Caco-2 (cell line): ENCODE measurements around the gene ABI3. TPM values are rescaled to one million over a fixed set of nuclear protein-coding genes. Genes with fewer than 3 reads are reported as not detected.

Experiments
- BruUV-seq: library from RNA; stranded (reverse); fragments of 400-500 nt; replicated peaks from 2 replicates; lab custom pipeline; 2021; lab: Mats Ljungman, UMichigan
- CTCF ChIA-PET: fragments of 300-600 bp; sonication (Branson Sonifier 250); formaldehyde crosslinking; loops from one replicate; lab custom pipeline; 2022; ENCODE audit warnings: antibody characterized with exemption; lab: Charles Lee
- POLR2A ChIA-PET: fragments of 300-600 bp; sonication (Branson Sonifier 250); formaldehyde crosslinking; loops from one replicate; lab custom pipeline; 2022; ENCODE audit warnings: antibody characterized with exemption; lab: Charles Lee
- DNase-seq, 2 experiments: peaks; one replicate each; pipeline versions ENCODE4 v3.0.0 to v3.0.0-alpha.2; 2020 to 2022
- H3K27me3 ChIP-seq: replicated peaks from 2 replicates; pipeline ENCODE4 v1.6.0; 2011; ENCODE audit warnings: low read length; ENCODE audit not compliant: control insufficient read depth, insufficient read depth
- H3K36me3 ChIP-seq: 2 replicates; pipeline ENCODE4 v1.5.1; 2011; ENCODE audit warnings: low read length; ENCODE audit not compliant: control insufficient read depth, insufficient read depth
- H3K4me1 ChIP-seq: fragments of 250-450 bp; sonication (Bioruptor Pico); 2 replicates; pipeline ENCODE4 v1.5.1; 2020; ENCODE audit warnings: mild to moderate bottlenecking
- H3K4me3 ChIP-seq: 2 replicates; pipeline ENCODE4 v1.5.1; 2011; ENCODE audit warnings: low read depth, mild to moderate bottlenecking, control low read depth, low read length
- H3K9me3 ChIP-seq: fragments of 250-450 bp; sonication (Bioruptor Pico); 2 replicates; pipeline ENCODE4 v1.5.1; 2020; ENCODE audit warnings: mild to moderate bottlenecking, moderate library complexity
- H3K27ac Mint-ChIP-seq: one replicate; pipeline ENCODE4 v1.8.0; 2022; ENCODE audit warnings: mixed read lengths; ENCODE audit not compliant: unreplicated experiment
- H3K27me3 Mint-ChIP-seq: one replicate; pipeline ENCODE4 v1.8.0; 2022; ENCODE audit warnings: mixed read lengths; ENCODE audit not compliant: insufficient read depth, unreplicated experiment
- H3K36me3 Mint-ChIP-seq: one replicate; pipeline ENCODE4 v1.8.0; 2022; ENCODE audit warnings: mild to moderate bottlenecking, mixed read lengths; ENCODE audit not compliant: insufficient read depth, unreplicated experiment
- H3K4me1 Mint-ChIP-seq: one replicate; pipeline ENCODE4 v1.8.0; 2022; ENCODE audit warnings: low read depth, mixed read lengths; ENCODE audit not compliant: unreplicated experiment
- H3K4me3 Mint-ChIP-seq: one replicate; pipeline ENCODE4 v1.8.0; 2022; ENCODE audit warnings: mild to moderate bottlenecking, moderate library complexity, mixed read lengths; ENCODE audit not compliant: unreplicated experiment
- H3K9me3 Mint-ChIP-seq: one replicate; pipeline ENCODE4 v1.8.0; 2022; ENCODE audit warnings: mixed read lengths; ENCODE audit not compliant: unreplicated experiment
- intact Hi-C: fragments of 100-400 bp; cut with micrococcal nuclease; formaldehyde crosslinking; loops from one replicate; pipeline ENCODE4 v1.10.0; 2022; ENCODE audit not compliant: unreplicated experiment
- total RNA-seq: library from RNA; stranded (reverse); gene quantifications from 2 replicates; pipeline ENCODE4 v1.2.3, GENCODE V29; 2022
- TF ChIP-seq, protein P1 (sequence below), 2 experiments: fragments of 200-600 bp in 1 of 2; IDR thresholded peaks; 1 replicate in 1 of 2; 2 replicates in 1 of 2; pipeline versions ENCODE4 v1.5.1 to v1.8.0; 2011 to 2022; ENCODE audit warnings: antibody characterized with exemption in 1 of 2, control low read depth in 1 of 2, inconsistent platforms in 1 of 2, low read depth in 1 of 2, low read length in 1 of 2, mild to moderate bottlenecking in 1 of 2, moderate library complexity in 1 of 2; ENCODE audit not compliant: insufficient read depth in 1 of 2, severe bottlenecking in 1 of 2, unreplicated experiment in 1 of 2

ABI3 gene
- total RNA-seq, 1 experiment from 2014 or later, result not detected

DNA sequence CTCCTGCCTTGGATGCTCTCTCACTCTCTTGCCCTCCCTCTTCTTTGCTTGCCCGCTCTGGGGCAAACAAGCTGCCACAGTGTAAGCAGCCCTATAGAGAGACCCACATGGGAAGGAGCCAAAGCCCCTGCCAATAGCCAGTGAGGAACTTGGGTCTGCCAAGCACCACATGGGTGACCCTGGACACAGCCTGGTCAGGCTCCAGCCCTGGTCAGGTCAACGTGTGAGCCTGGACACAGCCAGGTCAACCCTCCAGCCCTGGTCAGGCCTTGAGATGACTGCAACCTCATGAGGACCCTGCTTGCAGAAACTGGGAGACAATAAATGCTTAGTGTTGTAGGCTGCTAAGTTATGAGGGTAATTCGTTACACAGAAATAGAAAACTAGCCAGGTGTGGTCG lies 34.3 kb downstream of the ABI3 start:
- ChIA-PET CTCF (no interaction called here), POLR2A (no interaction called here)
- H3K9me3 Mint-ChIP-seq, result no peaks in the 10 kb centered on the region

GRCh38 chr17:49247944-49248343 lies 37.4 kb downstream of the ABI3 start:
- Mint-ChIP-seq H3K27ac (no peak overlapping the region), H3K4me1 (no peaks in the 10 kb centered on the region), H3K27me3 (no peaks in the 10 kb centered on the region), H3K9me3 (no peaks in the 10 kb centered on the region), H3K4me3 (no peak overlapping the region), H3K36me3 (no peaks in the 10 kb centered on the region)
- no peaks in the 10 kb centered on the region for H3K27me3 ChIP-seq
- DNase-seq, result no peak
- BruUV-seq, result no TSS peak
- POLR2A ChIA-PET, result no interaction called here
- no peaks in the 10 kb centered on the region for H3K4me1 ChIP-seq
- TF ChIP-seq, protein P1, sequence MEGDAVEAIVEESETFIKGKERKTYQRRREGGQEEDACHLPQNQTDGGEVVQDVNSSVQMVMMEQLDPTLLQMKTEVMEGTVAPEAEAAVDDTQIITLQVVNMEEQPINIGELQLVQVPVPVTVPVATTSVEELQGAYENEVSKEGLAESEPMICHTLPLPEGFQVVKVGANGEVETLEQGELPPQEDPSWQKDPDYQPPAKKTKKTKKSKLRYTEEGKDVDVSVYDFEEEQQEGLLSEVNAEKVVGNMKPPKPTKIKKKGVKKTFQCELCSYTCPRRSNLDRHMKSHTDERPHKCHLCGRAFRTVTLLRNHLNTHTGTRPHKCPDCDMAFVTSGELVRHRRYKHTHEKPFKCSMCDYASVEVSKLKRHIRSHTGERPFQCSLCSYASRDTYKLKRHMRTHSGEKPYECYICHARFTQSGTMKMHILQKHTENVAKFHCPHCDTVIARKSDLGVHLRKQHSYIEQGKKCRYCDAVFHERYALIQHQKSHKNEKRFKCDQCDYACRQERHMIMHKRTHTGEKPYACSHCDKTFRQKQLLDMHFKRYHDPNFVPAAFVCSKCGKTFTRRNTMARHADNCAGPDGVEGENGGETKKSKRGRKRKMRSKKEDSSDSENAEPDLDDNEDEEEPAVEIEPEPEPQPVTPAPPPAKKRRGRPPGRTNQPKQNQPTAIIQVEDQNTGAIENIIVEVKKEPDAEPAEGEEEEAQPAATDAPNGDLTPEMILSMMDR (IDR thresholded peaks at IDR 0.05; ENCODE audit: insufficient read depth in 1 of 2, low read depth in 1 of 2, low read length in 1 of 2, severe bottlenecking in 1 of 2, unreplicated experiment in 1 of 2), result no peak
- CTCF ChIA-PET, result no interaction called here
- intact Hi-C loops, result no loop called here
- H3K36me3 ChIP-seq, result no peaks in the 10 kb centered on the region
- H3K9me3 ChIP-seq, result no peaks in the 10 kb centered on the region
- H3K4me3 ChIP-seq, result no peak overlapping the region

More for the DNA sequence above, 34.3 kb downstream of the ABI3 start:
- BruUV-seq, result no TSS peak
- Mint-ChIP-seq H3K4me3 (no peak overlapping the region), H3K27ac (no peak overlapping the region), H3K4me1 (no peaks in the 10 kb centered on the region), H3K27me3 (no peaks in the 10 kb centered on the region), H3K36me3 (no peaks in the 10 kb centered on the region)
- TF ChIP-seq, protein P1 (IDR thresholded peaks at IDR 0.05; ENCODE audit: insufficient read depth in 1 of 2, low read depth in 1 of 2, low read length in 1 of 2, severe bottlenecking in 1 of 2, unreplicated experiment in 1 of 2), result no peak
- no peak for DNase-seq
- H3K36me3 ChIP-seq, result no peaks in the 10 kb centered on the region
- intact Hi-C loops, result no loop called here
- H3K27me3 ChIP-seq, result no peaks in the 10 kb centered on the region
- H3K4me3 ChIP-seq, result no peak overlapping the region
- H3K9me3 ChIP-seq, result no peaks in the 10 kb centered on the region
- H3K4me1 ChIP-seq, result no peaks in the 10 kb centered on the region

DNA sequence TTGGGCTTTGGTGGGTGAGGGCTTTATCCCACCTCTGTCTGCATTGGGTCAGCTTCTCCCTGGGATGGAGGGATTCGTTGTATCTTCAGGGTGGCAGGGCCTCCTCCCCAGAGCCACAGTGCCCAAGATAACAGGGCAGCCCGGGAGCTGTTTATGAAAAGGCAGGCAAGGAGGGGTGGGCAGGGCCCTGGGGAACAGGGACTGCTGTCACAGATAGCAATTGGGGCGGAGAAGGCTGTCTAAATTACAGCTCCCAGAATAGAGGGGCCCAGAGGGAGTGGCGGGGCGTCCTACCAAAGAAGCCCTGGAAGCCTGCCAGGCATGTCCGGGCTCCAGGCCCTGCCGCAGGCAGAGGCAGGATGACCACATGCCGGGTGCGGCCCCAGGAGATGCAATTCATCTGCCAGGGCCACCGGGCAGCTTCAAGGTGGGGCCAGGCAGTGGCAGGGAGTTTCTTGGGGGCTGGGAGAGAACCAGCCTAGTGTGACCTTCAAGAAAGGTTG lies 38.8 kb downstream of the ABI3 start:
- no peak for DNase-seq
- Mint-ChIP-seq H3K27ac (no peak overlapping the region), H3K36me3 (no peaks in the 10 kb centered on the region), H3K4me1 (no peaks in the 10 kb centered on the region), H3K4me3 (no peak overlapping the region), H3K27me3 (no peaks in the 10 kb centered on the region), H3K9me3 (no peaks in the 10 kb centered on the region)
- TF ChIP-seq, protein P1 (IDR thresholded peaks at IDR 0.05; ENCODE audit: insufficient read depth in 1 of 2, low read depth in 1 of 2, low read length in 1 of 2, severe bottlenecking in 1 of 2, unreplicated experiment in 1 of 2), result no peak
- ChIA-PET POLR2A (interaction anchor here (0.5 kb wide), 1 partner anchor 582 kb away, joined by 4 read pairs; no protein-coding TSS in a partner anchor), CTCF (no interaction called here)
- H3K4me3 ChIP-seq, result no peak overlapping the region
- no peaks in the 10 kb centered on the region for H3K4me1 ChIP-seq
- no peaks in the 10 kb centered on the region for H3K27me3 ChIP-seq
- intact Hi-C loops, result no loop called here
- no peaks in the 10 kb centered on the region for H3K9me3 ChIP-seq
- no peaks in the 10 kb centered on the region for H3K36me3 ChIP-seq
- BruUV-seq, result no TSS peak
